ENCODE results near the gene LCE1E.

Gene LCE1E

DNA sequence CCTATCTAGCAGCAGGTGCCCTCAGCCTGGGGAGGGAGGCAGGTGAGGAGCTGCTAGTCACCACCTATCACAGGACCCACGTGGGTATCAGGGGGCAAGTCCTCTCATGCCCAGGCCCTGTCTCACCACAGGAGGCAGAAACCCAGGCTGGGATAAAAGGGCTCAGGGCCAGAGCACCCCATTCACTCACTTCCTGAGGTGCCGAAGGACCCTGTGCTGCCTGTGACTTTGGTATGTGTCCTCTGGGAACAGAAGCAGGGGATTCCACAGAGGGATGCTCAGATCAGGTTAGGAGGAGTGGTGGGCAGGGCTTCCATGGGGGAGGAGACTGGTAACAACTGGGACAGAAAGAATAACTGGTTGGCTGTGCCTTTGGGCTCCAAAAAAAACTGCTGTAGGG, at the start of gene LCE1E:
LCE1E (plus strand) TSS at position 181 of the 400 bp plus-strand sequence. CDS start 1,043 bp downstream, outside the sequence.
- TF ChIP-seq, protein P1, sequence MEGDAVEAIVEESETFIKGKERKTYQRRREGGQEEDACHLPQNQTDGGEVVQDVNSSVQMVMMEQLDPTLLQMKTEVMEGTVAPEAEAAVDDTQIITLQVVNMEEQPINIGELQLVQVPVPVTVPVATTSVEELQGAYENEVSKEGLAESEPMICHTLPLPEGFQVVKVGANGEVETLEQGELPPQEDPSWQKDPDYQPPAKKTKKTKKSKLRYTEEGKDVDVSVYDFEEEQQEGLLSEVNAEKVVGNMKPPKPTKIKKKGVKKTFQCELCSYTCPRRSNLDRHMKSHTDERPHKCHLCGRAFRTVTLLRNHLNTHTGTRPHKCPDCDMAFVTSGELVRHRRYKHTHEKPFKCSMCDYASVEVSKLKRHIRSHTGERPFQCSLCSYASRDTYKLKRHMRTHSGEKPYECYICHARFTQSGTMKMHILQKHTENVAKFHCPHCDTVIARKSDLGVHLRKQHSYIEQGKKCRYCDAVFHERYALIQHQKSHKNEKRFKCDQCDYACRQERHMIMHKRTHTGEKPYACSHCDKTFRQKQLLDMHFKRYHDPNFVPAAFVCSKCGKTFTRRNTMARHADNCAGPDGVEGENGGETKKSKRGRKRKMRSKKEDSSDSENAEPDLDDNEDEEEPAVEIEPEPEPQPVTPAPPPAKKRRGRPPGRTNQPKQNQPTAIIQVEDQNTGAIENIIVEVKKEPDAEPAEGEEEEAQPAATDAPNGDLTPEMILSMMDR (IDR thresholded peaks at IDR 0.05), result no peak
- TF ChIP-seq ZFX (IDR thresholded peaks at IDR 0.05; ENCODE audit: borderline replicate concordance), result no peak
- no peak within 1 kb of the TSS for H3K27ac ChIP-seq

- no peak overlapping the region for H3K27ac ChIP-seq
- TF ChIP-seq, protein P1 (IDR thresholded peaks at IDR 0.05), result no peak
- no peak for TF ChIP-seq ZFX (IDR thresholded peaks at IDR 0.05; ENCODE audit: borderline replicate concordance)
Observed at GRCh38 chr1:152737997-152738396, 48.1 kb upstream of the LCE1E start.

DNA sequence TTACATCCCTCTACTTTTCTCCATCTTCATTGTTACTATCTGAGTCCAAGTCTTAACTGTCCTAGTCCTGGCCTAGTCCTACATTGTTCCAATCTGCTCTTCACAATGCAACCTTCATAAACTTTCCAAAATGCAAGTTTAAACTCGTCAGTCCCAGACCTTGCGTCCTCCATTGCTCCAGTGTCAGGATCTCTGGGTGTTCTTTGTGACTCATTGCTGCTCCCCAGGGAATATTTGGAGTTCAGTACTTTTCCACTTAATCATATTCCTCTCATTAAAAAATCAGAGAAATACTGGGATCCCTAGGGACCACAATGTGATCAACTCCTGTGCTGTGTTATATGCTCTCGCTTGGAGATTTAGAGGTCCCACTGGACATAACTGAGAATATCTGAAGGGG, 46.2 kb upstream of the LCE1E start:
- no peak overlapping the region for H3K27ac ChIP-seq

GRCh38 chr1:152741656-152742055, 44.4 kb upstream of the LCE1E start:
- no peak overlapping the region for H3K27ac ChIP-seq
- TF ChIP-seq ZFX (IDR thresholded peaks at IDR 0.05; ENCODE audit: borderline replicate concordance), result no peak
- TF ChIP-seq, protein P1 (IDR thresholded peaks at IDR 0.05), result no peak

More for the DNA sequence above, 46.2 kb upstream of the LCE1E start:
- TF ChIP-seq, protein P1 (IDR thresholded peaks at IDR 0.05), result no peak
- TF ChIP-seq ZFX (IDR thresholded peaks at IDR 0.05; ENCODE audit: borderline replicate concordance), result no peak

DNA sequence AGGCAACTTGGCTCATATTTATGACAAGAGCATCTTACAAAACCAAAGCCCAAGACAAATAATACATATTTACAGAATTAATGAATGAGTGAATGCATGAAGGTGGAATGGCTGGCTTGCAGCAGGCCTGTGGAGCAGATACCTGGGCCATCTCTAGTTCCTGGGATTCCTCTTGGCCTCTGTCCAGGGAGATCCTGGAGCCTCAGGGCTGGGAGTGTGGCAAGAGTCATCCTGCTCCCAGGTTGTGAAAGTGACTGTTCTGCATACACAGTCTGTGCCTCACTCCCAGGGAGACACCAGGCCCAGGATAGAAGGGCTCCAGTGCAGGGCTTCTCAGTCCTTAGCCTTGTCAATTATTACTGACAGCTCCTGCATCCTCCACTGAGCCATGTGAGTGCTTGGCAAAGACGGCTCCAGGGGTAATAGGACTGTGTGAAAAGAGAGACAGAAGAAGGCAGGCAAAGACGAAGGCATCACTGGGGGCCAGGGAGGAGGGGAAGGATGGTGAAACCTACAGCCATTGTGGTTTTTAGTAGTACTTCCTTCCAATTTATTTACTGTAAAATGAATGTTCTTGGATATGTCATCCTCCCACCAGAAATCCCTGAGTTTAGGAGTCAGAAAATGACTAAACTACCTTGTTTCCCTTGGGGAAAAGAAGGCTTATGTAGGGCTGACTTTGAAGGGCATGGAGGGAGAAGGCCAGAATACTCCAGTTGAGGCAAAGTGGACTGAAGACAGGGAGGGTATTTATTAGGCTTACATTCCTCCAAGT, 42.5 kb upstream of the LCE1E start:
- H3K27ac ChIP-seq, result no peak overlapping the region
- TF ChIP-seq, protein P1 (IDR thresholded peaks at IDR 0.05), result no peak
- no peak for TF ChIP-seq ZFX (IDR thresholded peaks at IDR 0.05; ENCODE audit: borderline replicate concordance)

- H3K27ac ChIP-seq, result no peak overlapping the region
- TF ChIP-seq, protein P1 (IDR thresholded peaks at IDR 0.05), result peak; percentile 44
- no peak for TF ChIP-seq ZFX (IDR thresholded peaks at IDR 0.05; ENCODE audit: borderline replicate concordance)
Observed at GRCh38 chr1:152745289-152745704, 40.8 kb upstream of the LCE1E start.

GRCh38 chr1:152745765-152746444, 40.2 kb upstream of the LCE1E start:
- H3K27ac ChIP-seq, result no peak overlapping the region
- TF ChIP-seq, protein P1 (IDR thresholded peaks at IDR 0.05), result no peak
